ENCODE results near the gene TXNDC11. TPM values are rescaled to one million over a fixed set of nuclear protein-coding genes. Genes with fewer than 3 reads are reported as not detected.

The TXNDC11 gene
- total RNA-seq, 1 experiment from 2014 or later = 30.9 TPM

DNA sequence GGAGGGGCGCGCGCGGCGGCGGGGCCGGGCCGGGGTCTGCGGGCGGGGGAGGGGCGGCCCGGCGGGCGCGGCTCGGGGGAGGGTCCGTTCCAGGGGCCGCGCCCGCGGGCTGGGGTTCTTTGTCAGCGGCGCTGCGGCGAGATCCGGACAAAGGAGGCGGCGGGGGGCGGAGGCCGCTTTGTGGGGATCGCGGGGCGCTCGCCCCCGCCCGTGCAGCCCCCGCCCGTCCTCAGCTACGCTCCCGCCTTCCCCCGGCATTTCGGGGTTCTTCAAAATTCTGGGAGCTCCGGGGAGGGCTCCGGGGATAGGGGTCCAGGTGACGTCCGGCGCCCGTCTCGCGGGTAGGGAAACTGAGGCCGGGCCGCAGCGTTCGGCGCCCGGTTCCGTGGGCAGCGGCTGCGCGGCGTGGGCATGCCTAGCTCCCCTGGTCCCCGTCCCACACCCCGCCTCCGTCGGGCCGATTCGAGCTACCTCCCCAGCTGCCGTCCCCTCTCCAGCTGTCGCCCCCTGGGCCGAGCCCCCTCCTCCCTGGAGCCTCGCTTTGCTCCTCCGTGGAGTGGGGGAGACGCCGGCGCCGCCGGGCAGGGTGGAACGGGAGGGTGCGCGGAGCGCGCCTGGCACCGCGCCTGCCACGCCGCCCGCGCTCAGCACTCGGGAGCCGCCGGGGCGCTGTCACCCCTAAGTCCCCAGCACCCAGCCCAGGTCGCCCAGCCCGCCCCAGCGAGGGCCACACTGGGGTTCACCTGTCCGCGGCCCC lies 73.9 kb downstream of the TXNDC11 start:
- no peaks in the 10 kb centered on the region for H3K9me2 ChIP-seq (ENCODE audit: insufficient read depth)
- H4K20me1 ChIP-seq (ENCODE audit: insufficient read depth) = no peaks in the 10 kb centered on the region
- intact Hi-C loops (cut with micrococcal nuclease; ENCODE audit: unreplicated experiment) = loop anchor here (5.0 kb wide), 1 partner anchor 136 kb away; no protein-coding TSS in a partner anchor
- BruUV-seq (replicated peaks) = TSS peak; percentile 51
- CTCF ChIA-PET = interaction anchor here (0.6 kb wide), 1 partner anchor 85 kb away, joined by 6 read pairs; no protein-coding TSS in a partner anchor
- peaks cover 13% of the 10 kb centered on the region for H3F3A ChIP-seq (ENCODE audit: insufficient read depth, low read depth)
- no peaks in the 10 kb centered on the region for H3K9me3 ChIP-seq (ENCODE audit: insufficient read depth, low read depth)
- H3K4me1 ChIP-seq (replicated peaks; ENCODE audit: insufficient read depth) = no peaks in the 10 kb centered on the region
- H2AFZ ChIP-seq = no peak overlapping the region
- no peaks in the 10 kb centered on the region for H3K36me3 ChIP-seq (ENCODE audit: low read depth)
- H3K27ac ChIP-seq = no peak overlapping the region
- peak overlapping the region; percentile 74 for H3K4me2 ChIP-seq
- H3K4me3 ChIP-seq = peak overlapping the region; percentile 53; the same call in 1 of the 2 replicates
- POLR2A ChIA-PET (ENCODE audit: unreplicated experiment) = interaction anchor here (0.6 kb wide), 2 partner anchors 82 to 394 kb away, joined by 4 to 8 read pairs; partner anchors contain the start of gene LITAF
- DNase-seq = no peak
- TF ChIP-seq CTCF (conservative IDR thresholded peaks at IDR 0.05) = no peak
- TF ChIP-seq EZH2 (IDR thresholded peaks at IDR 0.05; ENCODE audit: low read depth) = no peak
- no peaks in the 10 kb centered on the region for H3K79me2 ChIP-seq (ENCODE audit: low read depth)
- no peaks in the 10 kb centered on the region for H3K27me3 ChIP-seq (ENCODE audit: insufficient read depth, low read depth)

DNA sequence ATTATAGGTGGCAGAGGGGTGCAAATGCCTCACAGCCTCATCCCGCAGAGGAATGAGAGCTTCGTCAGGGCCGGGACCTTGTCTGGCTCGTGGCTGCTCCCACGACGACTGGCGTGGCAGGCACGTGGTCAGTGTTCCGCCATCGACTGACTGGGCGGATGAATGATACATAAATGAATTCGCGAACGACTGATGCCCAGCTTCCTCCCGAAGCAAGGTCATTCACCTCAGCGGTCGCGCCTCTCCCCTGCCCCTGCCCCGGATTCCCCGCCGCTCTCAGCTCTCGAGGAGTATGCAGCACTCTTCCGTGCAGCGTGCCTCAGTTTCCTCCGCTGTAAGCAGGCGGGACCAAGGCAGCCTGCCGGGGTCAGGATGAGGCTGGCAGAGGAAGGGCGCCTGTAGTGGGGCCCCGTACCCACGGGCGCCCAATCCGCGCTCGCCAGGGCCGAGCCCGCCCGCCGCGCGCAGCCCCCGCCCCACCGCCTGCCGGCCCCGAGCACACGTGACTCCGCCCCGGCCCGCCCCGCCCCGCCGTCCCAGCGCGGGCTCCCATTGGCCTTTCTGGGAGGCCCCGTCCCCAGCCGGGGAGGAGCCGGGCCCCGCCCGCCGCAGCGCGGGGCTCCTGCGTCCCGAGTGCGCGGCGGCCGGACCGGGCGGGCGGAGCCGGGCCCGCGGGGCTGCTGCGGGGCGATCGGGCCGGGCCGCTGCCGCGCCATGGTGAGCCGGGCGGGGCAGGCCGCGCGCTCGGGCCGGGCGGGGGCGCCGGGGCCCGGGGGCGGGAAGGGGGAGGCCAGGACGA lies 74.6 kb downstream of the TXNDC11 start, which contains the start of gene SNN:
TSS of gene SNN (plus strand) at position 632 of the 799 bp plus-strand sequence. CDS start 7,605 bp downstream, outside the sequence.
- Histone ChIP-seq H2AFZ (0 out of 2 replicates have a peak within 1 kb of the TSS, but pooled peaks have one; percentile 74), H3K4me1 (replicated peaks; ENCODE audit: insufficient read depth) (no peaks in the 10 kb centered on the region), H3K4me2 (peak within 1 kb of the TSS; percentile 75), H3F3A (ENCODE audit: insufficient read depth, low read depth) (peaks cover 13% of the 10 kb centered on the region), H4K20me1 (ENCODE audit: insufficient read depth) (no peaks in the 10 kb centered on the region), H3K9me2 (ENCODE audit: insufficient read depth) (no peaks in the 10 kb centered on the region), H3K27me3 (ENCODE audit: insufficient read depth, low read depth) (no peaks in the 10 kb centered on the region), H3K4me3 (peak within 1 kb of the TSS; percentile 53; the same call in 1 of the 2 replicates), H3K9me3 (ENCODE audit: insufficient read depth, low read depth) (no peaks in the 10 kb centered on the region), H3K27ac (no peak within 1 kb of the TSS), H3K36me3 (ENCODE audit: low read depth) (no peaks in the 10 kb centered on the region), H3K79me2 (ENCODE audit: low read depth) (no peaks in the 10 kb centered on the region)
- DNase-seq = peak; percentile 61 to 92
- POLR2A ChIA-PET (ENCODE audit: unreplicated experiment) = interaction anchor here (0.6 kb wide), 2 partner anchors 81 to 82 kb away, joined by 3 to 4 read pairs; partner anchors contain the start of gene LITAF
- intact Hi-C loops (cut with micrococcal nuclease; ENCODE audit: unreplicated experiment) = loop anchor here (5.0 kb wide), 1 partner anchor 136 kb away; no protein-coding TSS in a partner anchor
- CTCF ChIA-PET = interaction anchor here (0.6 kb wide), 1 partner anchor 238 kb away, joined by 4 read pairs; no protein-coding TSS in a partner anchor
- TF ChIP-seq EZH2 (IDR thresholded peaks at IDR 0.05; ENCODE audit: low read depth) (no peak), CTCF (conservative IDR thresholded peaks at IDR 0.05) (no peak)
- no TSS peak for BruUV-seq (replicated peaks)

DNA sequence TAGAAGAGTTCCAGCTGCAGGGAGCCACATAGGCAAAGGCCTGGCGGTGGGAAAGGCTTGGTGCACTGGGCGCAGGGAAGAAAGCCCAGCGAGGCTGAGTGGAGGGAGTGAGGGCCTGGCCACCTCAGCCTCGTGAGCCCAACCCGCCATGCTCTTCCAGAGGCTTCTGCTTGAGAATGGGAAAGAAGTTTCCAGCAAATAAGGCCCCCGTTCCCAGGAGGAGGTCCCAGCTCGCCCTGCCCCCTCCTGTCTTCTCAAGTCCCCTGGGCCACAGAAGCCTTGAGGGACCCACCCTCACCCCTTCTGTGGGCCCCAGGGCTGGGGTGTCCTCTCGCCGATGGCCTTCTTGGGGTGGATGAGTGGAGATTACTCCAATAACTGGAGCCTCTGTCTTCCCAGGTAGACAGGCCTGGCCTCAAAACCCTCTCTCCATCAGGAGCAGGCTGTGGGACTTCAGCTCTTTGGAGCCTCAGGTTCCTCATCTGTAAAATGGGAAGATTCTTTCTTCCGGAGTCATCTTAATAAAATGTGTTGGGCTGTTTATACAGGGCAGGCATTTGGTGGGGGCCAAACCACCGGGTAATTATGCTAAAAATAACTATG lies 75.3 kb downstream of the TXNDC11 start:
- Histone ChIP-seq H3K4me3 (no peak overlapping the region), H3K27me3 (ENCODE audit: insufficient read depth, low read depth) (no peaks in the 10 kb centered on the region), H3K4me2 (peak overlapping the region; percentile 75; the same call in 1 of the 2 replicates), H2AFZ (no peak overlapping the region), H3K79me2 (ENCODE audit: low read depth) (no peaks in the 10 kb centered on the region), H3K9me3 (ENCODE audit: insufficient read depth, low read depth) (no peaks in the 10 kb centered on the region), H3K4me1 (replicated peaks; ENCODE audit: insufficient read depth) (no peaks in the 10 kb centered on the region), H3K9me2 (ENCODE audit: insufficient read depth) (no peaks in the 10 kb centered on the region), H3K27ac (no peak overlapping the region), H3F3A (ENCODE audit: insufficient read depth, low read depth) (peaks cover 13% of the 10 kb centered on the region), H4K20me1 (ENCODE audit: insufficient read depth) (no peaks in the 10 kb centered on the region), H3K36me3 (ENCODE audit: low read depth) (no peaks in the 10 kb centered on the region)
- ChIA-PET POLR2A (ENCODE audit: unreplicated experiment) (interaction anchor here (0.6 kb wide), 2 partner anchors 82 to 309 kb away, joined by 3 read pairs; no protein-coding TSS in a partner anchor), CTCF (interaction anchor here (0.6 kb wide), 1 partner anchor 237 kb away, joined by 4 read pairs; no protein-coding TSS in a partner anchor)
- intact Hi-C loops (cut with micrococcal nuclease; ENCODE audit: unreplicated experiment) = loop anchor here (5.0 kb wide), 1 partner anchor 135 kb away; no protein-coding TSS in a partner anchor
- BruUV-seq (replicated peaks) = no TSS peak
- TF ChIP-seq CTCF (conservative IDR thresholded peaks at IDR 0.05) (no peak), EZH2 (IDR thresholded peaks at IDR 0.05; ENCODE audit: low read depth) (no peak)
- no peak for DNase-seq

All from PC-9 (cell line).